Measurements from ENCODE around the gene CFAP99.

CFAP99 gene

GRCh38 chr4:2497324-2497723, 78.6 kb downstream of the CFAP99 start:
- Histone ChIP-seq H3K36me3 (ENCODE audit: insufficient read depth) (no peaks in the 10 kb centered on the region), H3K9ac (no peak overlapping the region), H3K4me2 (no peak overlapping the region), H4K20me1 (ENCODE audit: insufficient read depth) (no peaks in the 10 kb centered on the region), H3K27me3 (ENCODE audit: insufficient read depth, low read depth) (no peaks in the 10 kb centered on the region), H3K79me2 (ENCODE audit: insufficient read depth, low read depth) (peaks cover 9% of the 10 kb centered on the region; the same call in 1 of the 2 replicates), H2AFZ (ENCODE audit: low read depth) (no peak overlapping the region), H3K4me1 (ENCODE audit: low read depth, poor library complexity, severe bottlenecking) (no peaks in the 10 kb centered on the region), H3K4me3 (IDR thresholded peaks at IDR 0.05; ENCODE audit: insufficient read depth, low read depth, low read length) (no peak overlapping the region), H3K27ac (no peak overlapping the region)
- no peak for TF ChIP-seq CTCF (conservative IDR thresholded peaks at IDR 0.05; ENCODE audit: low read depth, low read length)

GRCh38 chr4:2497931-2498330, 79.2 kb downstream of the CFAP99 start:
- Histone ChIP-seq H3K36me3 (ENCODE audit: insufficient read depth) (no peaks in the 10 kb centered on the region), H3K27me3 (ENCODE audit: insufficient read depth, low read depth) (no peaks in the 10 kb centered on the region), H3K4me1 (ENCODE audit: low read depth, poor library complexity, severe bottlenecking) (no peaks in the 10 kb centered on the region), H3K9ac (no peak overlapping the region), H3K27ac (no peak overlapping the region), H3K4me3 (IDR thresholded peaks at IDR 0.05; ENCODE audit: insufficient read depth, low read depth, low read length) (no peak overlapping the region), H3K79me2 (ENCODE audit: insufficient read depth, low read depth) (peaks cover 6% of the 10 kb centered on the region; the same call in 1 of the 2 replicates), H2AFZ (ENCODE audit: low read depth) (no peak overlapping the region), H4K20me1 (ENCODE audit: insufficient read depth) (no peaks in the 10 kb centered on the region), H3K4me2 (no peak overlapping the region)
- TF ChIP-seq CTCF (conservative IDR thresholded peaks at IDR 0.05; ENCODE audit: low read depth, low read length), result no peak

- Histone ChIP-seq H3K36me3 (ENCODE audit: insufficient read depth) (no peaks in the 10 kb centered on the region), H3K27me3 (ENCODE audit: insufficient read depth, low read depth) (no peaks in the 10 kb centered on the region), H3K4me1 (ENCODE audit: low read depth, poor library complexity, severe bottlenecking) (no peaks in the 10 kb centered on the region), H3K27ac (no peak overlapping the region), H3K79me2 (ENCODE audit: insufficient read depth, low read depth) (no peaks in the 10 kb centered on the region), H2AFZ (ENCODE audit: low read depth) (no peak overlapping the region), H3K9ac (no peak overlapping the region), H3K4me3 (IDR thresholded peaks at IDR 0.05; ENCODE audit: insufficient read depth, low read depth, low read length) (no peak overlapping the region), H4K20me1 (ENCODE audit: insufficient read depth) (no peaks in the 10 kb centered on the region), H3K4me2 (no peak overlapping the region)
- TF ChIP-seq CTCF (conservative IDR thresholded peaks at IDR 0.05; ENCODE audit: low read depth, low read length), result no peak
Measured at GRCh38 chr4:2500547-2500946, 81.8 kb downstream of the CFAP99 start.

- Histone ChIP-seq H3K4me3 (IDR thresholded peaks at IDR 0.05; ENCODE audit: insufficient read depth, low read depth, low read length) (no peak overlapping the region), H4K20me1 (ENCODE audit: insufficient read depth) (no peaks in the 10 kb centered on the region), H3K27me3 (ENCODE audit: insufficient read depth, low read depth) (no peaks in the 10 kb centered on the region), H3K9ac (no peak overlapping the region), H3K36me3 (ENCODE audit: insufficient read depth) (no peaks in the 10 kb centered on the region), H2AFZ (ENCODE audit: low read depth) (no peak overlapping the region), H3K4me1 (ENCODE audit: low read depth, poor library complexity, severe bottlenecking) (no peaks in the 10 kb centered on the region), H3K4me2 (no peak overlapping the region), H3K27ac (no peak overlapping the region), H3K79me2 (ENCODE audit: insufficient read depth, low read depth) (no peaks in the 10 kb centered on the region)
- no peak for TF ChIP-seq CTCF (conservative IDR thresholded peaks at IDR 0.05; ENCODE audit: low read depth, low read length)
Measured at GRCh38 chr4:2501034-2501594, 82.4 kb downstream of the CFAP99 start.
